AG09319 (cell line): Measurements from ENCODE around the gene CFAP221.

Source experiments
- DNase-seq: peaks from one replicate; pipeline ENCODE4 v3.0.0-alpha.2; 2010; ENCODE audit warnings: low read depth; ENCODE audit errors: extremely low read depth
- CTCF ChIP-seq: IDR thresholded peaks from 2 replicates; pipeline ENCODE4 v1.5.1; 2011; ENCODE audit warnings: low read depth, mild to moderate bottlenecking, inconsistent platforms, low read length, moderate library complexity

Gene CFAP221

GRCh38 chr2:119629323-119629825 lies 85.1 kb downstream of the CFAP221 start:
- no peak for TF ChIP-seq CTCF
- DNase-seq = no peak

- DNase-seq = no peak
- no peak for TF ChIP-seq CTCF
Observed at GRCh38 chr2:119630121-119630520, 85.9 kb downstream of the CFAP221 start.

- no peak for TF ChIP-seq CTCF
Observed at GRCh38 chr2:119637371-119637770, 93.1 kb downstream of the CFAP221 start.

GRCh38 chr2:119638246-119638645 lies 94.0 kb downstream of the CFAP221 start:
- TF ChIP-seq CTCF = no peak
- DNase-seq = no peak

More at GRCh38 chr2:119637371-119637770, 93.1 kb downstream of the CFAP221 start:
- DNase-seq = no peak

- no peak for TF ChIP-seq CTCF
Observed at GRCh38 chr2:119638685-119639554, 94.7 kb downstream of the CFAP221 start.

GRCh38 chr2:119641562-119642258 lies 97.5 kb downstream of the CFAP221 start:
- TF ChIP-seq CTCF = peak; percentile 99
- peak; percentile 18 for DNase-seq

More at GRCh38 chr2:119638685-119639554, 94.7 kb downstream of the CFAP221 start:
- DNase-seq = no peak

- no peak for TF ChIP-seq CTCF
- DNase-seq = no peak
Observed at GRCh38 chr2:119644186-119644585, 99.9 kb downstream of the CFAP221 start.
